ENCODE data around the gene POU6F2. TPM values are rescaled to one million over a fixed set of nuclear protein-coding genes. Genes with fewer than 3 reads are reported as not detected.

POU6F2 gene
- polyA plus RNA-seq (2013, experiment 1 of 2) = 2.3 TPM
- polyA plus RNA-seq (2013, experiment 2 of 2) = 2.6 TPM

GRCh38 chr7:38977685-38978084, at the start of gene POU6F2:
Gene POU6F2, plus strand, starts transcription at chr7:38977909. Its CDS starts 45 bp downstream, at chr7:38977954.
- H3K27me3 ChIP-seq (ENCODE audit: control insufficient read depth in 3 of 3, insufficient read depth in 3 of 3, low read depth in 1 of 3, low read length in 3 of 3) = peaks cover 0 to 2% (median 0%) of the 10 kb centered on the region in 3 experiments
- H3K9me3 ChIP-seq (replicated peaks in 1 of 2; ENCODE audit: control insufficient read depth in 2 of 2, insufficient read depth in 1 of 2, low read depth in 1 of 2, low read length in 2 of 2) = no peaks in the 10 kb centered on the region
- H3K27ac ChIP-seq (replicated peaks; ENCODE audit: low read length) = no peak within 1 kb of the TSS

GRCh38 chr7:38928506-38928905, 49.2 kb upstream of the POU6F2 start:
- no peak overlapping the region for H2BK15ac ChIP-seq (ENCODE audit: low read length)
- no peak overlapping the region for H3K4me2 ChIP-seq (ENCODE audit: insufficient read depth, low read length, poor library complexity, severe bottlenecking)
- H2BK12ac ChIP-seq (ENCODE audit: low read length) = no peak overlapping the region
- no peak for DNase-seq (ENCODE audit: low spot score)
- H2AFZ ChIP-seq (ENCODE audit: low read length) = no peak overlapping the region
- H3K27ac ChIP-seq (replicated peaks; ENCODE audit: low read length) = no peak overlapping the region
- no peak overlapping the region for H3K9ac ChIP-seq (ENCODE audit: low read depth, low read length, poor library complexity)
- WGBS, 2 donors (ENCODE audit: extremely low coverage in 2 of 2, insufficient read length in 2 of 2, insufficient replicate concordance in 1 of 2) = no CpG with 5 or more reads among the region's 3 CpGs
- no peak overlapping the region for H4K91ac ChIP-seq (ENCODE audit: low read depth, low read length, poor library complexity)
- H3K4ac ChIP-seq (ENCODE audit: low read length) = no peak overlapping the region
- H3K79me1 ChIP-seq (ENCODE audit: low read depth, low read length) = no peaks in the 10 kb centered on the region
- H3K23ac ChIP-seq (ENCODE audit: low read depth, low read length, poor library complexity) = no peak overlapping the region
- peaks cover 0 to 4% of the 10 kb centered on the region in 2 donors for H3K4me1 ChIP-seq (ENCODE audit: control insufficient read depth in 2 of 2, insufficient read depth in 1 of 2, low read depth in 1 of 2, low read length in 2 of 2)
- H3K36me3 ChIP-seq (replicated peaks in 1 of 2; ENCODE audit: control insufficient read depth in 2 of 2, insufficient read depth in 2 of 2, low read length in 2 of 2) = no peaks in the 10 kb centered on the region
- H2AK5ac ChIP-seq (ENCODE audit: low read depth, low read length) = no peak overlapping the region
- no peaks in the 10 kb centered on the region for H3K9me3 ChIP-seq (replicated peaks in 1 of 2; ENCODE audit: control insufficient read depth in 2 of 2, insufficient read depth in 1 of 2, low read depth in 1 of 2, low read length in 2 of 2)
- H2BK120ac ChIP-seq (ENCODE audit: low read depth, low read length) = no peak overlapping the region
- no peak overlapping the region for H3K18ac ChIP-seq (ENCODE audit: low read length)
- no peak overlapping the region for H2BK5ac ChIP-seq (ENCODE audit: low read length)
- no peak overlapping the region for H3K14ac ChIP-seq (ENCODE audit: low read length)
- H3K27me3 ChIP-seq (ENCODE audit: control insufficient read depth in 3 of 3, insufficient read depth in 3 of 3, low read depth in 1 of 3, low read length in 3 of 3) = no peaks in the 10 kb centered on the region
- H3K4me3 ChIP-seq (ENCODE audit: low read length in 2 of 2) = no peak overlapping the region
- no peak overlapping the region for H4K8ac ChIP-seq (ENCODE audit: low read depth, low read length)

More at GRCh38 chr7:38977685-38978084, at the start of gene POU6F2:
- Histone ChIP-seq H2AK5ac (ENCODE audit: low read depth, low read length) (no peak within 1 kb of the TSS), H3K79me1 (ENCODE audit: low read depth, low read length) (no peaks in the 10 kb centered on the region), H2BK12ac (ENCODE audit: low read length) (no peak within 1 kb of the TSS), H2BK5ac (ENCODE audit: low read length) (no peak within 1 kb of the TSS), H4K91ac (ENCODE audit: low read depth, low read length, poor library complexity) (no peak within 1 kb of the TSS), H3K4me1 (ENCODE audit: control insufficient read depth in 2 of 2, insufficient read depth in 1 of 2, low read depth in 1 of 2, low read length in 2 of 2) (peaks cover 9 to 10% of the 10 kb centered on the region in 2 donors), H3K4me3 (ENCODE audit: low read length in 2 of 2) (no peak within 1 kb of the TSS), H3K36me3 (replicated peaks in 1 of 2; ENCODE audit: control insufficient read depth in 2 of 2, insufficient read depth in 2 of 2, low read length in 2 of 2) (no peaks in the 10 kb centered on the region), H4K8ac (ENCODE audit: low read depth, low read length) (no peak within 1 kb of the TSS), H3K4ac (ENCODE audit: low read length) (no peak within 1 kb of the TSS), H2BK120ac (ENCODE audit: low read depth, low read length) (no peak within 1 kb of the TSS), H3K23ac (ENCODE audit: low read depth, low read length, poor library complexity) (no peak within 1 kb of the TSS), H2AFZ (ENCODE audit: low read length) (peak within 1 kb of the TSS; percentile 77), H3K14ac (ENCODE audit: low read length) (no peak within 1 kb of the TSS), H2BK15ac (ENCODE audit: low read length) (no peak within 1 kb of the TSS), H3K18ac (ENCODE audit: low read length) (no peak within 1 kb of the TSS), H3K9ac (ENCODE audit: low read depth, low read length, poor library complexity) (no peak within 1 kb of the TSS), H3K4me2 (ENCODE audit: insufficient read depth, low read length, poor library complexity, severe bottlenecking) (no peak within 1 kb of the TSS)
- WGBS, 2 donors (ENCODE audit: extremely low coverage in 2 of 2, insufficient read length in 2 of 2, insufficient replicate concordance in 1 of 2) = no CpG with 5 or more reads among the region's 7 CpGs
- DNase-seq (ENCODE audit: low spot score) = no peak

GRCh38 chr7:38929460-38930171, 48.1 kb upstream of the POU6F2 start:
- H3K27me3 ChIP-seq (ENCODE audit: control insufficient read depth in 3 of 3, insufficient read depth in 3 of 3, low read depth in 1 of 3, low read length in 3 of 3) = no peaks in the 10 kb centered on the region
- H3K27ac ChIP-seq (replicated peaks; ENCODE audit: low read length) = no peak overlapping the region
- no peak overlapping the region for H2BK5ac ChIP-seq (ENCODE audit: low read length)
- no peaks in the 10 kb centered on the region for H3K79me1 ChIP-seq (ENCODE audit: low read depth, low read length)
- no peak overlapping the region for H2BK12ac ChIP-seq (ENCODE audit: low read length)
- no peaks in the 10 kb centered on the region for H3K36me3 ChIP-seq (replicated peaks in 1 of 2; ENCODE audit: control insufficient read depth in 2 of 2, insufficient read depth in 2 of 2, low read length in 2 of 2)
- H4K8ac ChIP-seq (ENCODE audit: low read depth, low read length) = no peak overlapping the region
- no peak overlapping the region for H3K18ac ChIP-seq (ENCODE audit: low read length)
- no peak overlapping the region for H2BK15ac ChIP-seq (ENCODE audit: low read length)
- no peak overlapping the region for H2AK5ac ChIP-seq (ENCODE audit: low read depth, low read length)
- no peaks in the 10 kb centered on the region for H3K9me3 ChIP-seq (replicated peaks in 1 of 2; ENCODE audit: control insufficient read depth in 2 of 2, insufficient read depth in 1 of 2, low read depth in 1 of 2, low read length in 2 of 2)
- H3K23ac ChIP-seq (ENCODE audit: low read depth, low read length, poor library complexity) = no peak overlapping the region
- H3K4me1 ChIP-seq (ENCODE audit: control insufficient read depth in 2 of 2, insufficient read depth in 1 of 2, low read depth in 1 of 2, low read length in 2 of 2) = peaks cover 0 to 8% of the 10 kb centered on the region in 2 donors
- H3K14ac ChIP-seq (ENCODE audit: low read length) = no peak overlapping the region
- no peak for DNase-seq (ENCODE audit: low spot score)
- whole genome bisulfite sequencing, 2 donors (ENCODE audit: extremely low coverage in 2 of 2, insufficient read length in 2 of 2, insufficient replicate concordance in 1 of 2) = no CpG with 5 or more reads among the region's 7 CpGs
- H3K4ac ChIP-seq (ENCODE audit: low read length) = no peak overlapping the region
- H2AFZ ChIP-seq (ENCODE audit: low read length) = peak overlapping the region; percentile 59
- no peak overlapping the region for H2BK120ac ChIP-seq (ENCODE audit: low read depth, low read length)
- no peak overlapping the region for H3K4me2 ChIP-seq (ENCODE audit: insufficient read depth, low read length, poor library complexity, severe bottlenecking)
- no peak overlapping the region for H3K4me3 ChIP-seq (ENCODE audit: low read length in 2 of 2)
- H4K91ac ChIP-seq (ENCODE audit: low read depth, low read length, poor library complexity) = no peak overlapping the region
- no peak overlapping the region for H3K9ac ChIP-seq (ENCODE audit: low read depth, low read length, poor library complexity)

GRCh38 chr7:38932509-38933168, 45.1 kb upstream of the POU6F2 start:
- H3K4me1 ChIP-seq (ENCODE audit: control insufficient read depth in 2 of 2, insufficient read depth in 1 of 2, low read depth in 1 of 2, low read length in 2 of 2) = peaks cover 0 to 10% of the 10 kb centered on the region in 2 donors
- H3K79me1 ChIP-seq (ENCODE audit: low read depth, low read length) = no peaks in the 10 kb centered on the region
- no peaks in the 10 kb centered on the region for H3K36me3 ChIP-seq (replicated peaks in 1 of 2; ENCODE audit: control insufficient read depth in 2 of 2, insufficient read depth in 2 of 2, low read length in 2 of 2)
- no peak overlapping the region for H2BK15ac ChIP-seq (ENCODE audit: low read length)
- H3K27ac ChIP-seq (replicated peaks; ENCODE audit: low read length) = no peak overlapping the region
- no peak overlapping the region for H3K4me2 ChIP-seq (ENCODE audit: insufficient read depth, low read length, poor library complexity, severe bottlenecking)
- DNase-seq (ENCODE audit: low spot score) = peak; percentile 70
- no peak overlapping the region for H3K23ac ChIP-seq (ENCODE audit: low read depth, low read length, poor library complexity)
- H3K4me3 ChIP-seq (ENCODE audit: low read length in 2 of 2) = no peak overlapping the region
- no peak overlapping the region for H3K18ac ChIP-seq (ENCODE audit: low read length)
- no peaks in the 10 kb centered on the region for H3K9me3 ChIP-seq (replicated peaks in 1 of 2; ENCODE audit: control insufficient read depth in 2 of 2, insufficient read depth in 1 of 2, low read depth in 1 of 2, low read length in 2 of 2)
- H2BK120ac ChIP-seq (ENCODE audit: low read depth, low read length) = no peak overlapping the region
- H3K27me3 ChIP-seq (ENCODE audit: control insufficient read depth in 3 of 3, insufficient read depth in 3 of 3, low read depth in 1 of 3, low read length in 3 of 3) = no peaks in the 10 kb centered on the region
- H4K91ac ChIP-seq (ENCODE audit: low read depth, low read length, poor library complexity) = no peak overlapping the region
- no peak overlapping the region for H3K4ac ChIP-seq (ENCODE audit: low read length)
- no peak overlapping the region for H3K9ac ChIP-seq (ENCODE audit: low read depth, low read length, poor library complexity)
- H2BK12ac ChIP-seq (ENCODE audit: low read length) = no peak overlapping the region
- H2AFZ ChIP-seq (ENCODE audit: low read length) = peak overlapping the region; percentile 59
- no peak overlapping the region for H2BK5ac ChIP-seq (ENCODE audit: low read length)
- no peak overlapping the region for H4K8ac ChIP-seq (ENCODE audit: low read depth, low read length)
- H3K14ac ChIP-seq (ENCODE audit: low read length) = no peak overlapping the region
- no peak overlapping the region for H2AK5ac ChIP-seq (ENCODE audit: low read depth, low read length)
- WGBS, 2 donors (ENCODE audit: extremely low coverage in 2 of 2, insufficient read length in 2 of 2, insufficient replicate concordance in 1 of 2) = no CpG with 5 or more reads among the region's 6 CpGs

All from neuronal stem cell (in vitro differentiated cells).